GM12878 (cell line): Measurements from ENCODE around the gene DCTPP1. TPM values are rescaled to one million over a fixed set of nuclear protein-coding genes. Genes with fewer than 3 reads are reported as not detected.

Experiments
- ATAC-seq: fragments of 200-7000 bp; cut with Tn5 transposase; 3 replicates; pipeline ENCODE4 v1.9.1; 2020; ENCODE audit warnings: mild to moderate bottlenecking, moderate library complexity
- BruUV-seq: library from RNA; stranded (reverse); fragments of 400-500 nt; replicated peaks from 2 replicates; lab custom pipeline; 2021; lab: Mats Ljungman, UMichigan
- CTCF ChIA-PET: fragments of 300-600 bp; sonication (Branson Sonifier 250); formaldehyde crosslinking; extraction: SDS; loops from one replicate; lab custom pipeline; 2021; ENCODE audit warnings: inconsistent platforms; lab: Yijun Ruan, JAX
- POLR2A ChIA-PET: fragments of 350-600 bp; formaldehyde crosslinking; extraction: SDS; loops from one replicate; lab custom pipeline; 2021; ENCODE audit warnings: inconsistent platforms; lab: Charles Lee
- RAD21 ChIA-PET: fragments of 300-600 bp; sonication (Branson Sonifier 250); formaldehyde crosslinking; loops from one replicate; lab custom pipeline; 2023; ENCODE audit warnings: antibody characterized with exemption; ENCODE audit not compliant: unreplicated experiment; lab: Charles Lee
- SMC1A ChIA-PET: fragments of 300-600 bp; sonication (Branson Sonifier 250); formaldehyde crosslinking; loops from one replicate; lab custom pipeline; 2023; ENCODE audit not compliant: unreplicated experiment, uncharacterized antibody; lab: Charles Lee
- DNase-seq: peaks from one replicate; pipeline ENCODE4 v3.0.0-alpha.2; 2011; ENCODE audit warnings: low read depth, low spot score
- FAIRE-seq: peaks from 3 replicates; lab custom pipeline; 2011; peaks lifted over from hg19 to GRCh38; lab: Jason Lieb, UNC
- H2AFZ ChIP-seq: 2 replicates; pipeline ENCODE4 v1.6.0; 2011; ENCODE audit warnings: low read depth, low read length, control low read depth; ENCODE audit not compliant: control insufficient read depth
- H3K27ac ChIP-seq: 2 replicates; pipeline ENCODE4 v1.5.1; 2011; ENCODE audit warnings: control low read depth; ENCODE audit not compliant: control insufficient read depth, insufficient read depth
- H3K27me3 ChIP-seq, 2 experiments: replicated peaks in 1 of 2; 2 replicates each; pipeline versions ENCODE4 v1.6.0 to v1.6.1; 2011; ENCODE audit warnings: low read length in 1 of 2; ENCODE audit not compliant: control insufficient read depth in 2 of 2, insufficient read depth in 2 of 2
- H3K36me3 ChIP-seq, 2 experiments: 2 replicates each; pipeline ENCODE4 v1.5.1; 2011; ENCODE audit warnings: low read length in 1 of 2; ENCODE audit not compliant: control insufficient read depth in 2 of 2, insufficient read depth in 2 of 2
- H3K4me1 ChIP-seq: 2 replicates; pipeline ENCODE4 v1.6.1; 2011; ENCODE audit warnings: mild to moderate bottlenecking, low read length, moderate library complexity, mixed read lengths; ENCODE audit not compliant: control insufficient read depth, insufficient read depth
- H3K4me2 ChIP-seq: 2 replicates; pipeline ENCODE4 v1.6.0; 2011; ENCODE audit warnings: control low read depth; ENCODE audit not compliant: control insufficient read depth, insufficient read depth
- H3K4me3 ChIP-seq: fragments of 200-600 bp; sonication (generic); 2 replicates; pipeline ENCODE4 v1.5.1; 2016
- H3K79me2 ChIP-seq: 2 replicates; pipeline ENCODE4 v1.6.0; 2011; ENCODE audit warnings: low read length; ENCODE audit not compliant: control insufficient read depth, insufficient read depth
- H3K9ac ChIP-seq: 2 replicates; pipeline ENCODE4 v1.8.0; 2011; ENCODE audit warnings: low read length, control low read depth, mixed read lengths; ENCODE audit not compliant: control insufficient read depth, insufficient read depth
- H3K9me3 ChIP-seq: replicated peaks from 3 replicates; pipeline ENCODE4 v1.5.1; 2011; ENCODE audit warnings: mild to moderate bottlenecking, low read length; ENCODE audit not compliant: control insufficient read depth, insufficient read depth
- H4K20me1 ChIP-seq: 2 replicates; pipeline ENCODE4 v1.6.0; 2011; ENCODE audit not compliant: control insufficient read depth, insufficient read depth
- ASH2L ChIP-seq: fragments of 300-600, 200-600 bp; sonication (generic); IDR thresholded peaks from 2 replicates; pipeline ENCODE4 v1.6.1; 2017; ENCODE audit warnings: low read depth, mild to moderate bottlenecking, borderline replicate concordance
- CREM ChIP-seq: IDR thresholded peaks from 2 replicates; pipeline ENCODE4 v1.6.1; 2014; ENCODE audit warnings: antibody characterized with exemption, low read depth
- GATAD2B ChIP-seq: fragments of 450-650 bp; conservative IDR thresholded peaks from 2 replicates; pipeline ENCODE4 v1.6.1; 2017; ENCODE audit warnings: low read depth, mild to moderate bottlenecking, moderate library complexity
- HDGF ChIP-seq: fragments of 450-650 bp; IDR thresholded peaks from 2 replicates; pipeline ENCODE4 v1.6.1; 2016; ENCODE audit warnings: antibody characterized with exemption
- MTA3 ChIP-seq: IDR thresholded peaks from 2 replicates; pipeline ENCODE4 v1.6.1; 2012; ENCODE audit warnings: low read length, inconsistent platforms, borderline replicate concordance
- PKNOX1 ChIP-seq: fragments of 450-650 bp; IDR thresholded peaks from 2 replicates; pipeline ENCODE4 v1.6.1; 2016; ENCODE audit warnings: mild to moderate bottlenecking
- POLR2A ChIP-seq: IDR thresholded peaks from 2 replicates; pipeline ENCODE4 v1.6.1; 2011; ENCODE audit warnings: low read depth, mild to moderate bottlenecking, low read length
- USF1 ChIP-seq: IDR thresholded peaks from 2 replicates; pipeline ENCODE4 v1.6.1; 2011; ENCODE audit warnings: borderline replicate concordance, low read depth, mild to moderate bottlenecking, moderate library complexity, mixed read lengths, low read length; ENCODE audit not compliant: insufficient read depth; ENCODE audit errors: extremely low read length
- WGBS: methylation state at CpG from one replicate; pipeline ENCODE4 v1.1.6; 2016; ENCODE audit warnings: low lambda C conversion rate; ENCODE audit not compliant: insufficient replicate concordance, insufficient coverage; ENCODE audit errors: missing lambda C conversion rate; 5-methylcytosine and 5-hydroxymethylcytosine counted together
- in situ Hi-C: fragments of 300-500 bp; cut with MboI; formaldehyde crosslinking; loops from 9 replicates; pipeline ENCODE4 v1.14.3; 2018; ENCODE audit warnings: mixed read lengths
- intact Hi-C: fragments of 100-400 bp; cut with micrococcal nuclease; formaldehyde crosslinking; loops from one replicate; pipeline ENCODE4 v1.14.2; 2022; ENCODE audit not compliant: unreplicated experiment
- polyA plus RNA-seq, 11 experiments: library from polyadenylated mRNA; depleted of rRNA in 4 of 11; unstranded in 6 of 11; stranded (reverse) in 5 of 11; fragments of >200 nt; fragmentation: Nextera tagmentation in 4 of 11; fragmentation: Illumina TruSeq in 1 of 11; extraction: Ambion mirVana in 4 of 11; extraction: Trizol in 1 of 11; gene quantifications; 1 replicate in 1 of 11; 2 replicates in 10 of 11; pipeline versions ENCODE4 v1.2.1 to v1.2.3, GENCODE V29; 2011 to 2016; ENCODE audit warnings: inconsistent platforms in 2 of 11, missing spikeins in 2 of 11, low read depth in 1 of 11
- total RNA-seq, 4 experiments: library from RNA; depleted of rRNA in 3 of 4; stranded (reverse); fragments of >200 nt in 3 of 4; fragmentation: Illumina TruSeq in 1 of 4; extraction: Trizol in 1 of 4; gene quantifications; 2 replicates each; pipeline versions ENCODE4 v1.2.1 to v1.2.3, GENCODE V29; 2013 to 2021

Gene DCTPP1
- total and polyA plus RNA-seq, 10 of the 15 experiments (the other 5 are each of a cell fraction or from before 2014, with no cell fraction given), result 72.1 to 266 (median 157) TPM

DNA sequence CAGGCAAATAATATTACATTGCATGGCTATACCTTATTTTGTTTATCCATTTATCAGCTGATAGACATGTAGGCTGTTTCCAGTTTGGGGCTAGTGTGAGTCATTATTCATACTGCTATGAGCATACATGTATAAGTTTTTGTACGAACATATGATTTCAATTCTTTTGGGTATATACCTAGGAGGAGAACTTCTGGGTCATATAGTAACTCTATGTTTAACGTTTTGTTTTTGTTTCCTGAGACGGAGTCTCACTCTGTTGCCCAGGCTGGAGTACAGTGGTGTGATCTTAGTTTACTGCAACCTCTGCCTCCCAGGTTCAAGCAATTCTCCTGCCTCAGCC lies 40.3 kb upstream of the DCTPP1 start:
- 8% methylated on average over 3 of the region's 3 CpGs for WGBS
- peak overlapping the region; percentile 64 for H3K4me2 ChIP-seq
- peak overlapping the region; percentile 59; the same call in 1 of the 2 replicates for H3K9ac ChIP-seq
- DNase-seq, result no peak
- in situ Hi-C loops, result loop anchor here (25.0 kb wide), 1 partner anchor 1417 kb away; no protein-coding TSS in a partner anchor
- 0 out of 2 replicates have a peak, but pooled peaks have one; percentile 1 for TF ChIP-seq GATAD2B
- TF ChIP-seq MTA3, result no peak
- no peak for TF ChIP-seq USF1
- TF ChIP-seq POLR2A, result no peak
- TF ChIP-seq ASH2L, result no peak
- TF ChIP-seq HDGF, result no peak
- TF ChIP-seq CREM, result 0 out of 2 replicates have a peak, but pooled peaks have one; percentile 16
- 0 out of 2 replicates have a peak, but pooled peaks have one; percentile 3 for TF ChIP-seq PKNOX1
- TF ChIP-seq, all 136 proteins: peak for 3
- Histone ChIP-seq H3K27me3 (no peaks in the 10 kb centered on the region), H3K36me3 (peaks cover 4% of the 10 kb centered on the region in 2 experiments; a peak in 2 of 4 replicates), H3K9me3 (no peaks in the 10 kb centered on the region; the same call in 2 of the 3 replicates), H3K4me1 (peaks cover 37% of the 10 kb centered on the region), H3K79me2 (peaks cover 25% of the 10 kb centered on the region), H4K20me1 (no peaks in the 10 kb centered on the region), H3K4me3 (no peak overlapping the region), H2AFZ (no peak overlapping the region), H3K27ac (peak overlapping the region; percentile 90)
- FAIRE-seq (no peak), ATAC-seq (peak; percentile 2)
- RAD21 ChIA-PET, result interaction anchor here (0.6 to 11.0 kb wide), 4 partner anchors 11 to 39 kb away, joined by 3 to 307 read pairs (median 28); partner anchors contain the start of gene DCTPP1
- POLR2A ChIA-PET, result interaction anchor here (0.8 to 11.0 kb wide), 5 partner anchors 10 to 44 kb away, joined by 3 to 367 read pairs (median 3); partner anchors contain the start of gene DCTPP1
- no TSS peak for BruUV-seq
- SMC1A ChIA-PET, result interaction anchor here (0.6 to 11.2 kb wide), 4 partner anchors 17 to 88 kb away, joined by 3 to 431 read pairs (median 28); partner anchors contain the start of genes DCTPP1, SEPHS2, ZNF747 and ZNF764
- CTCF ChIA-PET, result interaction anchor here (1.1 to 7.5 kb wide), 4 partner anchors 11 to 40 kb away, joined by 4 to 125 read pairs (median 21); partner anchors contain the start of gene DCTPP1
- intact Hi-C loops, result no loop called here
